Stimulated activated CD8-positive, alpha-beta memory T cell treated with anti-CD3 and anti-CD28 coated beads, Interleukin-7, amount 100 ng/mL, for 1 hour (primary cell): ENCODE data around the gene FAM222A.

Source experiments
- DNase-seq, 2 donors: peaks; one replicate each; pipeline ENCODE4 v3.0.0-alpha.2; 2020; ENCODE audit warnings: low read depth in 2 of 2

FAM222A gene

GRCh38 chr12:109713187-109714070, at the start of gene FAM222A:
FAM222A (plus strand) TSS chr12:109713825; CDS start chr12:109744147, 30,322 bp downstream.
- peak; percentile 93 to 98 for DNase-seq

DNA sequence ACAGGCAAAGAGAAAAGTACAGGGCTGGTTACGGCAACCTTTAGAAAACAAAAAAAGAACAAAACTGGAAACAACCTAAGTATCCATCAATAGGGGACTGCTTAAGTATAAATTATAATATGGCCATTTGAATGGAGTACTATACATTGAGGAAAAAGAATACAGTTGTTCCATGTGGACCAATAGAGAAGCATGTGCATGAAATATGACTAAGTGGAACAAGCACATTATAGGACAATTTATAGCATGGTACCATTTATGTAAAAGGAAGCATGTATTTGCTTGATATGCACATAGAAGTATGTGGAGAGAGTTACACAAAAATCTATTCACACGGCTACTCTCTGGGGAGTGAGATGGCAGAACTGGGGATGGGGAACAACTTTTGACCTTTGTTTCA, 49.2 kb upstream of the FAM222A start:
- DNase-seq = no peak

- no peak for DNase-seq
These were observed 47.6 kb upstream of the FAM222A start for GRCh38 chr12:109666068-109666467.

DNA sequence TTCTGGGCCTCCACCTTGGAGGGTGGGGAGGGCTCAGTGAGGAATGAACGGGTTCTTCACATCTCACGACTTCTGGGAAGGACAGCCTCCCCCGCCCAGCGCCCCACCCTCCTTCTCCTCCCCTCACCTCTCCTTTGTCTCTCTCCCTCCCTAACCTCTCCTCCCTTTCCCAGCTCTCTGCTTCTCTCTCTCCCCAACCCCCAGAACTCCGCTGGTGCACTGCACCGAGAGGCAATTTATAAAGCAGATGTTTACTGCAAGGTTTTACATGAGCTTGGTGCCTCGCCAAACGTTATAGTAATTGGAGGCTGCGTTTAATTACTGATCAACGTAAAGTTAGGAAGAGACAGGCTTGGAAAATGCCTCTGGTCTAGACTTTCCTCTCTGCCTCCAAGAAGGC, 42.9 kb upstream of the FAM222A start:
- DNase-seq = no peak

- DNase-seq = no peak
These were observed 42.1 kb upstream of the FAM222A start for GRCh38 chr12:109671502-109671901.

DNA sequence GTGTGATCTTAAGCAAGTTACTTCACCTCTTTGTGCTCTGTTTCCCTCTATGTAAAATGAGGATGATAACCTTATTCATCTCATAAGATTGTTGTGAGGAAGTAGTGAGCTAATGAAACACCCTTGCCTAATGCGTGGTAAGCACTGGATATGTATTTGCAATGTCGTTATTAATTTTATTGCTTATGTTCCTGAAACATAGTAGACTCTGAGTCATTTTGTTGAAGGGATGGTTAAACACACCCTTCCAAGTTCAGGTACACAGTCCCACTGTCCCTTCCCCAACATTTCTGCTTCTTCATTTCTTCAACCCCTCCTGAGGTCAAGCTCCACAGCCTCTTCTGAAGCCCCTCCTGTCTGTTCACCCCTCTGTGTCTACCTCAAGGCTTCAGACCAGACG, 40.2 kb upstream of the FAM222A start:
- no peak for DNase-seq

- DNase-seq = no peak
These were observed 39.7 kb upstream of the FAM222A start for GRCh38 chr12:109673884-109674283.

- no peak for DNase-seq
These were observed 38.2 kb upstream of the FAM222A start for GRCh38 chr12:109675411-109675810.

DNA sequence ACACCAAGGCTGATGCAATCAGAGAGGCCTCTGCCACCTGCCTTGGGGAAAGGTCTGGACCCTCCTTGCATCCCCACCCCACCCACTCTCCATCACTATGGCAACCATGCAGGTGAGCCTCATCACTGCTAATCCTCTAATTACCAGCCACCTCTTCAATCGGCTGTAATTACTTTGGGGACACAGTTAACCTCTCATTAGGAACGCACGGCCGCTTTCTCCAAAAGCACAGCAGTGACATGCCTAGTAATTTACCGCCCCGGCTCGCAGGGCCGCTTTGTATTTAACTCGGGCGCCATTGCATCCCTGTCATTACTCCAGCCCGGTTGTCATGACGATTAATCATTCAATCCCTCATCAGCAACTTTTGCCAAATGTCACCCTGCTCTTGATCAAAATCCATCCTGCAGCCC, 36.3 kb upstream of the FAM222A start:
- no peak for DNase-seq

DNA sequence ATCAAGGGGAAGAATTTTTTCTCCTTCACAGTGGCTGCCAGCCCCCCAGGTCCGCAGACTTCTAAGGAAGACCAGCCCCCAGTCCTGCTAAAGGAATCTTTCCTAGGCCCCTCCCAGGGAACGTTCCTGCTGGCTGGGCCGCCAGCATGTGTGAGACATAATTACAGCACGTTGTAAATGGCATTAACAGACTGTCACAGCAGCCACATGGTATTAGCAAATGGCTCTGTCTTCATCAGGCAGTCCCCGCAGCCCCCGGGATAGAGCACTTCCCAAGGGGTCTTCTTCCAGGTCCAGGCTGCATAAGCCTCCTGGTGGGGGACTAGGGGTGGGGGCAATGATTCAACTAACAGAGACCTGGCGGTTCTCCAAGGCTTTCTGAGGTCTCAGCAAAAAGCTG, 34.9 kb upstream of the FAM222A start:
- no peak for DNase-seq

DNA sequence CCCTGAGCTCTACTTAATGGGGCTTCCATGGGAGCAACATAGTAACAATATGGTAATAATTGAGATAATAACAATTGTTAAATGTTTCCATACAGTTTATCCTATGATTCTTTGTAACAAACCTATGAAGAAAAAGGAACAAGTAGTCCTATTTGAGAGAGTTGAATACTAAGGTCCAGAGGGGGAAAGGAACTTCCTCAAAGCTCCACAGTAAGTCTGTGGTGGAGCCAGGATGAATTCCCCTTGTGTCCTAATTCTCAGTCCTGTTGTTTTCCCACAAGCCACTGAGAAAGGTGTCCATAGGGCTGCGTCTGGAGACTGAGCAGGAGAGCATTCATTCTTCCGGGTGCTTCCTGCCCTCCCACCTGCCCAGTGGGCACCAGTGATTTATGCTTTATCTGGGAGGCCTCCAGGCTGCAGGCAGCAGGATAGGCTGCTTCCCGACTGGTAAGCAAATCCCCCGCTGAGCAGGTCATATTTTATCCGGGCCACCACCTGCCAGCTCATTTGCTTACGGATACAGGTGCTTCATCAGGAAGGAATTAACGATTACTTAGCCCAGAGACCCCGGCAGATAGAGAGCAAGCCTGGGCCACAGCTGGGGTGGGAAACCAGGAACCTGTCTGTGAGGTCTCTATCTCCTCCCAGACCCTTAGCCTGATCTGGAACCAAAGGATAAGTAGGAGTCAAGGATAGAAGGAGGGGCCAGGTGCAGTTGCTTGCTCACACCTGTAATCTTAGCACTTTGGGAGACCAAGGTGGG, 33.9 kb upstream of the FAM222A start:
- no peak for DNase-seq

DNA sequence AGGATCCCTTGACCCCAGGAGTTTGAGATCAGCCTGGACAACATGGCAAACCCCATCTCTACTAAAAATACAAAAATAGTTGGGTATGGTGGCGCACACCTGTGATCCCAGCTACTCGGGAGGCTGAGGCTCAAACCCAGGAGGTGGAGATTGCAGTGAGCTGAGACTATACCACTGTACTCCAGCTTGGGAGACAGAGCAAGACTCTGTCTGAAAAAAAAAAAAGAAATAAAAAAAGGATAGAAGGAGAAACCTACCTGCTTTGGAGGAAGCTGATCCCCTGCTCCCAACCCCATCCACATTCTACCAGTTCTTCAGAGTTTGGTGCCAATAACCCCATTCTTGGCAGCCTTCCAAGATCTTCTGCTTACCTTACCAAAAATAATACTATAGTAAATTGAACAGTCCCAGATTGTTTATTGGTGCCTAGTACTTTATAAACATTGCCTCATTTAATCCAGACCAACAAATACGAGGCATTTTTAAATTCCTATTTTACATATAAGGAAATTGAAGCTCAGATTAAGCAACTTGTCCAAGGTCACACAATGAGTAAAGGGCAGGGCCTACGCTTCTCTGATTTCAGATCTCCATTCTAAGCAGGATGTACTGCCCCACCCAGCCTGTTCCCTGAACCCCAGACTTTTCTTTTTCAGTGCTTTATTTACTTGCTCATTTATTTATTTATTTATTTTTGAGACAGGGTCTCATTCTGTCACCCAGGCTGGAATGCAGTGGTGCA, 33.2 kb upstream of the FAM222A start:
- DNase-seq = no peak

DNA sequence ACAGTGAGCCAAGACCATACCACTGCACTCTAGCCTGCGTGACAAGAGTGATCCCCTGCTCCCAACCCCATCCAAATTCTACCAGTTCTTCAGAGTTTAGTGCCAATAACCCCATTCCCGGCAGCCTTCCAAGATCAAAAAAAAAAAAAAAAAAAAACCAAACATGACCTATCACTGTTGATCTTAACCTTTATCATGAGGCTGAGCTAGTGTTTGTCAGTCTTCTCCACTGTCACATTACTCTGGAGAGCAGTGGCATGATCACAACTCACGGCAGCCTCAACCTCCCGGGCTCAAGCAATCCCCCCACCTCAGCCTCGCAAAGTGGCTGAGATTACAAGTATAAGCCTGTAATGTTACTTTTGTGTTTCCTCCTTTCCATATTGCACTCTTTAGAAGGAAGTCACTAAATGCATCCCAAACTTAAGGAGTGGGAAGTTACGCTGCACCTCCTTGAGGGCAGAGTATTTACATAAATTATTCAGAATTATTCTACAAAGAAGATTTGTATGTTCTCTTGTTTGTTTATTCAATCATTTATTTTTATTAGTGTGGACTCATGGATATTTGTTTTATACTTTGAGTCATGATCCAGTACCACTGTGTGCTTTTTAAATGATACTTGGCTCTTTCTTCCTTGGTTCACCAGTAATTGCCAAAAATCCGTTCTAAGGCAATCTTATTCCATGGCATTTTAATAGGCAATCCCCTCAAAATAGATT, 31.5 kb upstream of the FAM222A start:
- DNase-seq = no peak

- DNase-seq = no peak
These were observed 30.9 kb upstream of the FAM222A start for GRCh38 chr12:109682708-109683060.

DNA sequence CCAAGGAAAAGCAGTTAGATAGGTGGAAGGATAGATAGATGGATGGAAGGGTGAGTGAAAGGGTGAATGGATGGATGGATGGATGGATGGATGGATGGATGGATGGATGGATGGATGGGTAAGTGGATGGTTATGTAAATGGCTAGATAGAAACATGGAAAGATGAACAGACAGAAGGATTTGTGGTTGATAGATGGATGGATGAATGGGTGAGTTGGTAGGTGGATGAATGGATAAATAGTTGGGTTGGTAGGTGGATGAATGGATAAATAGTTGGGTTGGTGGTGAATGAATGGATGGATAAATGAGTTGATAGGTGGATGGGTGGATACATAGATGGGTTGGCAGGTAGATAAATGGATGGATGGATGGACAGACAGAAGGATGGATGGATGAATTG, 30.3 kb upstream of the FAM222A start:
- no peak for DNase-seq

GRCh38 chr12:109685574-109686447, 27.8 kb upstream of the FAM222A start:
- DNase-seq = no peak

- no peak for DNase-seq
These were observed 27.1 kb upstream of the FAM222A start for GRCh38 chr12:109686523-109686922.

GRCh38 chr12:109687250-109687649, 26.4 kb upstream of the FAM222A start:
- no peak for DNase-seq

- no peak for DNase-seq
These were observed 24.2 kb upstream of the FAM222A start for GRCh38 chr12:109689426-109689825.

- DNase-seq = no peak
These were observed 20.5 kb upstream of the FAM222A start for GRCh38 chr12:109693160-109693559.
